ENCODE data around the gene TAOK3. TPM values are rescaled to one million over a fixed set of nuclear protein-coding genes. Genes with fewer than 3 reads are reported as not detected.

The TAOK3 gene
- total RNA-seq, 1 experiment from 2014 or later, result 55.8 TPM

DNA sequence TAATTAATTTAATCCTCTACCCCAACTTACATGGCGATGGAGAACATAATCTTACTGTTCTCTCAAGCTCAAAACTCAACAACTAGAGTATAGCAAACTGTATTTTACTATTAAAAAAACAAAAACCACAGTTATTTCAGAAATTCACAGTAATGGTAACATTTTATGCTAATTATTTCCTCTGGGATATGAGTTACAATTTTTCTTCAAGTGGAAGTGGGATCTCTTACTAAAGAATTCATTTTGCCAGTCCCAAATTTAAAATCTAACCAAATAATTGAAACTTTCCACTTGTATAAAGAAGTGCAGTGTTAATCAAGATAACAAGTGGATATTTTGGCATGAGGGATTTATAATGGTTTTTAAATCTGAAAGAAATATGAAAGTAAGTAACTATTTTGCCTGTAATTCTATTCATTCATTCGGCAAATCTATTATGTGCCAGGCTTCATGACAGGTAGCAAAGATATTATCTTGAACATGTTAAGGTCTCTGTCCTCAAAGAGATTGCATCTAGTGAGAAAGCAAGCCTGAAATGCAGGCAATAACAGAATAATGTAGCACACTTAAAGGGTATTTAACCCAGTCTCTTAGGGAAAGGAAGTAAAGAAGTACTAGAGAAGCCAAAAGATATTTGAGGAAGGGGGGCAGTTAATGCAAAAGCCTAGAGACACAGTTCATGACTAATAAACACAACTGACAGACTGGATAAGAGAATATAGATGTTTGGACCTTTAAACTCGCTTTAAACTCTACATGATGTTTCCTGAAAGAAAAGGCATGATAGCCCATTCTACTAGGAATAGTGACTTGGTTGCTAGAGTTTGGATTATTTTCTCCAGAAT lies 44.0 kb downstream of the TAOK3 start:
- Histone ChIP-seq H3K9me2 (ENCODE audit: insufficient read depth) (no peaks in the 10 kb centered on the region), H3K27me3 (ENCODE audit: insufficient read depth, low read depth) (no peaks in the 10 kb centered on the region), H3F3A (ENCODE audit: insufficient read depth, low read depth) (no peaks in the 10 kb centered on the region), H3K27ac (no peak overlapping the region), H3K4me2 (no peak overlapping the region), H4K20me1 (ENCODE audit: insufficient read depth) (no peaks in the 10 kb centered on the region), H3K4me1 (replicated peaks; ENCODE audit: insufficient read depth) (no peaks in the 10 kb centered on the region), H2AFZ (no peak overlapping the region), H3K9me3 (ENCODE audit: insufficient read depth, low read depth) (no peaks in the 10 kb centered on the region), H3K4me3 (no peak overlapping the region), H3K36me3 (ENCODE audit: low read depth) (no peaks in the 10 kb centered on the region), H3K79me2 (ENCODE audit: low read depth) (peaks cover 13% of the 10 kb centered on the region; the same call in 1 of the 2 replicates)
- intact Hi-C loops (cut with micrococcal nuclease; ENCODE audit: unreplicated experiment), result no loop called here
- TF ChIP-seq, protein P1, sequence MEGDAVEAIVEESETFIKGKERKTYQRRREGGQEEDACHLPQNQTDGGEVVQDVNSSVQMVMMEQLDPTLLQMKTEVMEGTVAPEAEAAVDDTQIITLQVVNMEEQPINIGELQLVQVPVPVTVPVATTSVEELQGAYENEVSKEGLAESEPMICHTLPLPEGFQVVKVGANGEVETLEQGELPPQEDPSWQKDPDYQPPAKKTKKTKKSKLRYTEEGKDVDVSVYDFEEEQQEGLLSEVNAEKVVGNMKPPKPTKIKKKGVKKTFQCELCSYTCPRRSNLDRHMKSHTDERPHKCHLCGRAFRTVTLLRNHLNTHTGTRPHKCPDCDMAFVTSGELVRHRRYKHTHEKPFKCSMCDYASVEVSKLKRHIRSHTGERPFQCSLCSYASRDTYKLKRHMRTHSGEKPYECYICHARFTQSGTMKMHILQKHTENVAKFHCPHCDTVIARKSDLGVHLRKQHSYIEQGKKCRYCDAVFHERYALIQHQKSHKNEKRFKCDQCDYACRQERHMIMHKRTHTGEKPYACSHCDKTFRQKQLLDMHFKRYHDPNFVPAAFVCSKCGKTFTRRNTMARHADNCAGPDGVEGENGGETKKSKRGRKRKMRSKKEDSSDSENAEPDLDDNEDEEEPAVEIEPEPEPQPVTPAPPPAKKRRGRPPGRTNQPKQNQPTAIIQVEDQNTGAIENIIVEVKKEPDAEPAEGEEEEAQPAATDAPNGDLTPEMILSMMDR (conservative IDR thresholded peaks at IDR 0.05), result no peak
- no peak for TF ChIP-seq EZH2 (IDR thresholded peaks at IDR 0.05; ENCODE audit: low read depth)
- no peak for DNase-seq
- CTCF ChIA-PET, result no interaction called here
- POLR2A ChIA-PET (ENCODE audit: unreplicated experiment), result no interaction called here
- BruUV-seq (replicated peaks), result no TSS peak

DNA sequence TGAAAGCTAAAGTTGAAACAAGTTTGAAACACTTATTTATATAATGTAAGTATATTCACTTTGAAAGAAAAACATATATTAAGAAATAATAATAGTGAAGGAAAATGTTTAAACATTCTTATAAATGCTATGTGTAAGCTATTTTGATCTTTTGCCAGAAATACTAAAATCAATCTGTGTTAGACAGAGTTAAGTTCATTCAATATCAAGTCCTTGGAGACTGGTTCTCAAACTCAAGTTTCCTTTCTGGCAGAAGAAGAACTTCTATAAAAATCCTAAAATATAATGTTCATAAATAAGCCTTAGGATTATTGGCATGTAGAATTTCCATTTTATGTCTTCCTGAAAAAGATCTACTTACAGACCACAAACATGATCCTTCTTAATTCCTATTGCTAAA lies 45.3 kb downstream of the TAOK3 start:
- no peaks in the 10 kb centered on the region for H3K9me2 ChIP-seq (ENCODE audit: insufficient read depth)
- H3K27ac ChIP-seq, result no peak overlapping the region
- H4K20me1 ChIP-seq (ENCODE audit: insufficient read depth), result no peaks in the 10 kb centered on the region
- H3F3A ChIP-seq (ENCODE audit: insufficient read depth, low read depth), result peaks cover 5% of the 10 kb centered on the region; the same call in 1 of the 2 replicates
- H3K36me3 ChIP-seq (ENCODE audit: low read depth), result no peaks in the 10 kb centered on the region
- H2AFZ ChIP-seq, result no peak overlapping the region
- H3K79me2 ChIP-seq (ENCODE audit: low read depth), result peaks cover 13% of the 10 kb centered on the region; the same call in 1 of the 2 replicates
- no peak overlapping the region for H3K4me2 ChIP-seq
- H3K4me1 ChIP-seq (replicated peaks; ENCODE audit: insufficient read depth), result no peaks in the 10 kb centered on the region; the same call in 1 of the 2 replicates
- no peaks in the 10 kb centered on the region for H3K9me3 ChIP-seq (ENCODE audit: insufficient read depth, low read depth)
- TF ChIP-seq EZH2 (IDR thresholded peaks at IDR 0.05; ENCODE audit: low read depth), result no peak
- TF ChIP-seq, protein P1 (conservative IDR thresholded peaks at IDR 0.05), result no peak
- ChIA-PET CTCF (no interaction called here), POLR2A (ENCODE audit: unreplicated experiment) (no interaction called here)
- no peak overlapping the region for H3K4me3 ChIP-seq
- no peak for DNase-seq
- H3K27me3 ChIP-seq (ENCODE audit: insufficient read depth, low read depth), result no peaks in the 10 kb centered on the region
- intact Hi-C loops (cut with micrococcal nuclease; ENCODE audit: unreplicated experiment), result no loop called here
- BruUV-seq (replicated peaks), result no TSS peak

DNA sequence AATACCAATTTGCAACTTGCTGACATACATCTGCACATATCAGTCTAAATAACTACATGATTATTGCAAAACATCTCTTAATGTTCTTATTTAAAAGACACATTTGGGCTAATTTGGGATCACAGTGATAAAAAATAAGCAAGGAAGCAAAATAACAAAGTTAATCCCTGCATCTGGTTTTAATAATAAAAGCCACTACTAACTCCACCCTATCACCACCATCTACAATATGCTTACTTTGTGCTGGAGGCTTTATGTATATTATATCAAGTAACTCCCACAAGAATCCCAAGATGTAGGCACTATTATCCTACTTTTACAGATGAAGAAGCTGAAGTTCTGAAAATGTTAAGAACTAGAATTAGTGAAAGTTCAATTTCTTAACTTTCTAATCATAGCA lies 45.7 kb downstream of the TAOK3 start:
- ChIA-PET POLR2A (ENCODE audit: unreplicated experiment) (no interaction called here), CTCF (no interaction called here)
- H3K4me1 ChIP-seq (replicated peaks; ENCODE audit: insufficient read depth), result no peaks in the 10 kb centered on the region; the same call in 1 of the 2 replicates
- H3K36me3 ChIP-seq (ENCODE audit: low read depth), result no peaks in the 10 kb centered on the region
- H4K20me1 ChIP-seq (ENCODE audit: insufficient read depth), result no peaks in the 10 kb centered on the region
- no peak overlapping the region for H3K4me3 ChIP-seq
- H3K9me3 ChIP-seq (ENCODE audit: insufficient read depth, low read depth), result no peaks in the 10 kb centered on the region
- peaks cover 13% of the 10 kb centered on the region; the same call in 1 of the 2 replicates for H3K79me2 ChIP-seq (ENCODE audit: low read depth)
- intact Hi-C loops (cut with micrococcal nuclease; ENCODE audit: unreplicated experiment), result no loop called here
- H3K9me2 ChIP-seq (ENCODE audit: insufficient read depth), result no peaks in the 10 kb centered on the region
- no peak overlapping the region for H3K27ac ChIP-seq
- no peak for TF ChIP-seq EZH2 (IDR thresholded peaks at IDR 0.05; ENCODE audit: low read depth)
- TF ChIP-seq, protein P1 (conservative IDR thresholded peaks at IDR 0.05), result no peak
- H3K4me2 ChIP-seq, result no peak overlapping the region
- no peaks in the 10 kb centered on the region for H3K27me3 ChIP-seq (ENCODE audit: insufficient read depth, low read depth)
- no peak overlapping the region for H2AFZ ChIP-seq
- H3F3A ChIP-seq (ENCODE audit: insufficient read depth, low read depth), result peaks cover 5% of the 10 kb centered on the region; the same call in 1 of the 2 replicates
- DNase-seq, result no peak
- BruUV-seq (replicated peaks), result no TSS peak
